ENCODE data around the gene HABP2. TPM values are rescaled to one million over a fixed set of nuclear protein-coding genes. Genes with fewer than 3 reads are reported as not detected.

HABP2 gene
- total and polyA plus RNA-seq, 7 experiments from 2014 or later: not detected

GRCh38 chr10:113541549-113541927, 11.3 kb upstream of the HABP2 start:
- Histone ChIP-seq H3K4me1 (ENCODE audit: control insufficient read depth in 2 of 2, insufficient read depth in 2 of 2, low read length in 2 of 2) (no peaks in the 10 kb centered on the region), H3K27ac (ENCODE audit: low read depth, low read length) (no peak overlapping the region), H3K36me3 (ENCODE audit: control insufficient read depth in 2 of 3, insufficient read depth in 3 of 3, low read length in 3 of 3) (no peaks in the 10 kb centered on the region), H3K27me3 (ENCODE audit: control insufficient read depth in 2 of 2, insufficient read depth in 2 of 2, low read length in 2 of 2) (no peaks in the 10 kb centered on the region), H3K9me3 (ENCODE audit: control insufficient read depth in 2 of 3, low read length in 3 of 3) (no peaks in the 10 kb centered on the region), H3K4me3 (ENCODE audit: low read length) (no peak overlapping the region)
- Mint-ChIP-seq H3K9me3 (no peaks in the 10 kb centered on the region), H3K36me3 (no peaks in the 10 kb centered on the region), H3K27me3 (peaks cover 0 to 6% (median 4%) of the 10 kb centered on the region in 5 donors), H3K4me3 (no peak overlapping the region), H3K27ac (no peak overlapping the region), H3K4me1 (no peaks in the 10 kb centered on the region)
- intact Hi-C loops (cut with micrococcal nuclease): no loop called here
- ATAC-seq: no peak
- DNase-seq: no peak
- POLR2A ChIA-PET: no interaction called here
- CTCF ChIA-PET: no interaction called here

- CTCF ChIA-PET: no interaction called here
- no peak for ATAC-seq
These were observed 9.5 kb upstream of the HABP2 start for GRCh38 chr10:113543107-113543955.

GRCh38 chr10:113544392-113544791, 8.5 kb upstream of the HABP2 start:
- no peaks in the 10 kb centered on the region for H3K9me3 Mint-ChIP-seq
- CTCF ChIA-PET: no interaction called here
- POLR2A ChIA-PET: no interaction called here
- H3K9me3 ChIP-seq (ENCODE audit: control insufficient read depth in 2 of 3, low read length in 3 of 3): no peaks in the 10 kb centered on the region
- no peak overlapping the region for H3K4me3 Mint-ChIP-seq
- H3K4me3 ChIP-seq (ENCODE audit: low read length): no peak overlapping the region
- DNase-seq (no peak), ATAC-seq (no peak)
- no peaks in the 10 kb centered on the region for H3K27me3 ChIP-seq (ENCODE audit: control insufficient read depth in 2 of 2, insufficient read depth in 2 of 2, low read length in 2 of 2)
- H3K4me1 Mint-ChIP-seq: no peaks in the 10 kb centered on the region
- H3K27ac ChIP-seq (ENCODE audit: low read depth, low read length): no peak overlapping the region
- intact Hi-C loops (cut with micrococcal nuclease): no loop called here
- H3K36me3 Mint-ChIP-seq: no peaks in the 10 kb centered on the region
- peaks cover 0 to 7% (median 5%) of the 10 kb centered on the region in 5 donors for H3K27me3 Mint-ChIP-seq
- no peaks in the 10 kb centered on the region for H3K36me3 ChIP-seq (ENCODE audit: control insufficient read depth in 2 of 3, insufficient read depth in 3 of 3, low read length in 3 of 3)
- no peaks in the 10 kb centered on the region for H3K4me1 ChIP-seq (ENCODE audit: control insufficient read depth in 2 of 2, insufficient read depth in 2 of 2, low read length in 2 of 2)
- no peak overlapping the region for H3K27ac Mint-ChIP-seq

More at GRCh38 chr10:113543107-113543955, 9.5 kb upstream of the HABP2 start:
- Mint-ChIP-seq H3K36me3 (no peaks in the 10 kb centered on the region), H3K27me3 (peaks cover 0 to 6% (median 4%) of the 10 kb centered on the region in 5 donors), H3K4me3 (no peak overlapping the region), H3K9me3 (no peaks in the 10 kb centered on the region), H3K27ac (no peak overlapping the region), H3K4me1 (no peaks in the 10 kb centered on the region)
- Histone ChIP-seq H3K27me3 (ENCODE audit: control insufficient read depth in 2 of 2, insufficient read depth in 2 of 2, low read length in 2 of 2) (no peaks in the 10 kb centered on the region), H3K27ac (ENCODE audit: low read depth, low read length) (no peak overlapping the region), H3K36me3 (ENCODE audit: control insufficient read depth in 2 of 3, insufficient read depth in 3 of 3, low read length in 3 of 3) (no peaks in the 10 kb centered on the region), H3K4me3 (ENCODE audit: low read length) (no peak overlapping the region), H3K4me1 (ENCODE audit: control insufficient read depth in 2 of 2, insufficient read depth in 2 of 2, low read length in 2 of 2) (no peaks in the 10 kb centered on the region), H3K9me3 (ENCODE audit: control insufficient read depth in 2 of 3, low read length in 3 of 3) (no peaks in the 10 kb centered on the region)
- intact Hi-C loops (cut with micrococcal nuclease): no loop called here
- no peak for DNase-seq
- POLR2A ChIA-PET: no interaction called here

- Histone ChIP-seq H3K27me3 (ENCODE audit: control insufficient read depth in 2 of 2, insufficient read depth in 2 of 2, low read length in 2 of 2) (no peaks in the 10 kb centered on the region), H3K4me1 (ENCODE audit: control insufficient read depth in 2 of 2, insufficient read depth in 2 of 2, low read length in 2 of 2) (no peaks in the 10 kb centered on the region), H3K9me3 (ENCODE audit: control insufficient read depth in 2 of 3, low read length in 3 of 3) (no peaks in the 10 kb centered on the region), H3K4me3 (ENCODE audit: low read length) (no peak overlapping the region), H3K27ac (ENCODE audit: low read depth, low read length) (no peak overlapping the region), H3K36me3 (ENCODE audit: control insufficient read depth in 2 of 3, insufficient read depth in 3 of 3, low read length in 3 of 3) (no peaks in the 10 kb centered on the region)
- peaks cover 0 to 11% (median 4%) of the 10 kb centered on the region in 5 donors for H3K27me3 Mint-ChIP-seq
- intact Hi-C loops (cut with micrococcal nuclease): no loop called here
- H3K36me3 Mint-ChIP-seq: no peaks in the 10 kb centered on the region
- ATAC-seq (no peak), DNase-seq (no peak)
- ChIA-PET POLR2A (no interaction called here), CTCF (interaction anchor here (0.9 kb wide), 1 partner anchor 16 kb away, joined by 4 read pairs; no protein-coding TSS in a partner anchor)
- no peaks in the 10 kb centered on the region for H3K9me3 Mint-ChIP-seq
- H3K4me3 Mint-ChIP-seq: no peak overlapping the region
- H3K27ac Mint-ChIP-seq: no peak overlapping the region
- H3K4me1 Mint-ChIP-seq: peaks cover 0 to 3% (median 0%) of the 10 kb centered on the region in 7 donors
These were observed 5.4 kb upstream of the HABP2 start for GRCh38 chr10:113547426-113547825.

- peaks cover 5 to 17% (median 11%) of the 10 kb centered on the region in 5 donors for H3K27me3 Mint-ChIP-seq
- no peak for DNase-seq
These were observed 3.0 kb upstream of the HABP2 start for GRCh38 chr10:113549856-113550255.

GRCh38 chr10:113550365-113550764, 2.5 kb upstream of the HABP2 start:
- no peaks in the 10 kb centered on the region for H3K4me1 ChIP-seq (ENCODE audit: control insufficient read depth in 2 of 2, insufficient read depth in 2 of 2, low read length in 2 of 2)
- Mint-ChIP-seq H3K27me3 (peaks cover 5 to 17% (median 11%) of the 10 kb centered on the region in 5 donors), H3K9me3 (no peaks in the 10 kb centered on the region), H3K4me1 (peaks cover 0 to 3% (median 0%) of the 10 kb centered on the region in 7 donors), H3K27ac (no peak overlapping the region), H3K36me3 (no peaks in the 10 kb centered on the region), H3K4me3 (no peak overlapping the region)
- H3K27ac ChIP-seq (ENCODE audit: low read depth, low read length): no peak overlapping the region
- DNase-seq (no peak), ATAC-seq (no peak)
- POLR2A ChIA-PET: interaction anchor here (0.6 kb wide), 1 partner anchor 391 kb away, joined by 4 read pairs; no protein-coding TSS in a partner anchor
- H3K9me3 ChIP-seq (ENCODE audit: control insufficient read depth in 2 of 3, low read length in 3 of 3): no peaks in the 10 kb centered on the region
- no peaks in the 10 kb centered on the region for H3K27me3 ChIP-seq (ENCODE audit: control insufficient read depth in 2 of 2, insufficient read depth in 2 of 2, low read length in 2 of 2)
- CTCF ChIA-PET: no interaction called here
- intact Hi-C loops (cut with micrococcal nuclease): no loop called here
- H3K4me3 ChIP-seq (ENCODE audit: low read length): no peak overlapping the region
- H3K36me3 ChIP-seq (ENCODE audit: control insufficient read depth in 2 of 3, insufficient read depth in 3 of 3, low read length in 3 of 3): no peaks in the 10 kb centered on the region

More at GRCh38 chr10:113549856-113550255, 3.0 kb upstream of the HABP2 start:
- Mint-ChIP-seq H3K36me3 (no peaks in the 10 kb centered on the region), H3K27ac (no peak overlapping the region), H3K9me3 (no peaks in the 10 kb centered on the region), H3K4me3 (no peak overlapping the region), H3K4me1 (peaks cover 0 to 3% (median 0%) of the 10 kb centered on the region in 7 donors)
- H3K27me3 ChIP-seq (ENCODE audit: control insufficient read depth in 2 of 2, insufficient read depth in 2 of 2, low read length in 2 of 2): no peaks in the 10 kb centered on the region
- no peak for ATAC-seq
- CTCF ChIA-PET: no interaction called here
- no peaks in the 10 kb centered on the region for H3K4me1 ChIP-seq (ENCODE audit: control insufficient read depth in 2 of 2, insufficient read depth in 2 of 2, low read length in 2 of 2)
- no peaks in the 10 kb centered on the region for H3K36me3 ChIP-seq (ENCODE audit: control insufficient read depth in 2 of 3, insufficient read depth in 3 of 3, low read length in 3 of 3)
- H3K27ac ChIP-seq (ENCODE audit: low read depth, low read length): no peak overlapping the region
- POLR2A ChIA-PET: no interaction called here
- H3K4me3 ChIP-seq (ENCODE audit: low read length): no peak overlapping the region
- intact Hi-C loops (cut with micrococcal nuclease): no loop called here
- no peaks in the 10 kb centered on the region for H3K9me3 ChIP-seq (ENCODE audit: control insufficient read depth in 2 of 3, low read length in 3 of 3)

GRCh38 chr10:113552014-113552413, 839 bp upstream of the HABP2 start:
- H3K27me3 Mint-ChIP-seq: peaks cover 5 to 15% (median 11%) of the 10 kb centered on the region in 5 donors
- no peak overlapping the region for H3K4me3 Mint-ChIP-seq
- no peaks in the 10 kb centered on the region for H3K4me1 ChIP-seq (ENCODE audit: control insufficient read depth in 2 of 2, insufficient read depth in 2 of 2, low read length in 2 of 2)
- H3K27ac Mint-ChIP-seq: no peak overlapping the region
- no peak for ATAC-seq
- H3K4me1 Mint-ChIP-seq: peaks cover 0 to 3% (median 0%) of the 10 kb centered on the region in 7 donors
- H3K27me3 ChIP-seq (ENCODE audit: control insufficient read depth in 2 of 2, insufficient read depth in 2 of 2, low read length in 2 of 2): no peaks in the 10 kb centered on the region
- H3K4me3 ChIP-seq (ENCODE audit: low read length): no peak overlapping the region
- POLR2A ChIA-PET: no interaction called here
- no peaks in the 10 kb centered on the region for H3K36me3 Mint-ChIP-seq
- intact Hi-C loops (cut with micrococcal nuclease): no loop called here
- H3K36me3 ChIP-seq (ENCODE audit: control insufficient read depth in 2 of 3, insufficient read depth in 3 of 3, low read length in 3 of 3): no peaks in the 10 kb centered on the region
- no peaks in the 10 kb centered on the region for H3K9me3 Mint-ChIP-seq
- DNase-seq: no peak
- CTCF ChIA-PET: no interaction called here
- H3K9me3 ChIP-seq (ENCODE audit: control insufficient read depth in 2 of 3, low read length in 3 of 3): no peaks in the 10 kb centered on the region
- no peak overlapping the region for H3K27ac ChIP-seq (ENCODE audit: low read depth, low read length)

Measured in naive thymus-derived CD4-positive, alpha-beta T cell (primary cell).